Sigmoid colon (tissue), 4 donors: ENCODE data around the gene GRB2.

Source experiments
- CTCF ChIP-seq, 4 experiments: fragments of 450-650 bp in 3 of 4; fragments of 200-600 bp in 1 of 4; IDR thresholded peaks; one replicate each; pipeline ENCODE4 v1.5.1; 2016 to 2019; ENCODE audit warnings: antibody characterized with exemption in 4 of 4, mild to moderate bottlenecking in 3 of 4, moderate library complexity in 2 of 4
- POLR2A ChIP-seq, 2 donors: fragments of 450-650 bp; IDR thresholded peaks; one replicate each; pipeline ENCODE4 v1.6.1; 2016; ENCODE audit warnings: antibody characterized with exemption in 2 of 2, mild to moderate bottlenecking in 2 of 2, moderate library complexity in 2 of 2
- POLR2AphosphoS5 ChIP-seq, 4 donors: sonication (generic); formaldehyde crosslinking; IDR thresholded peaks; one replicate each; pipeline ENCODE4 v1.6.1; 2017; ENCODE audit warnings: antibody characterized with exemption in 4 of 4

GRCh38 chr17:75318615-75319222 is 86.8 kb downstream of the GRB2 start:
- no peak for TF ChIP-seq CTCF (IDR thresholded peaks at IDR 0.05)
- TF ChIP-seq POLR2A (IDR thresholded peaks at IDR 0.05) = no peak
- no peak for TF ChIP-seq POLR2AphosphoS5 (IDR thresholded peaks at IDR 0.05)
